SK-N-SH (cell line): ENCODE results near the gene CASQ1. TPM values are rescaled to one million over a fixed set of nuclear protein-coding genes. Genes with fewer than 3 reads are reported as not detected.
A peak's percentile ranks its signal among the peaks of the same experiment; 100 is the strongest.

Experiments
- CTCF ChIA-PET: fragments of 300-600, 350-600 bp; formaldehyde crosslinking; extraction: SDS; loops from one replicate; lab custom pipeline; 2021; lab: Yijun Ruan, JAX
- POLR2A ChIA-PET: fragments of 350-600 bp; sonication (Branson Sonifier 250); formaldehyde crosslinking; extraction: SDS; loops from one replicate; lab custom pipeline; 2020; ENCODE audit warnings: antibody characterized with exemption, inconsistent platforms; lab: Yijun Ruan, JAX
- DNase-seq: peaks from one replicate; pipeline ENCODE4 v3.0.0; 2012
- H2AFZ ChIP-seq: fragments of 200-600 bp; sonication (generic); 2 replicates; pipeline ENCODE4 v1.8.1; 2016; ENCODE audit warnings: antibody characterized with exemption, mild to moderate bottlenecking, low read depth
- H3F3A ChIP-seq: fragments of 200-600 bp; sonication (generic); replicated peaks from 2 replicates; pipeline ENCODE3; 2016; ENCODE audit warnings: antibody characterized with exemption, mild to moderate bottlenecking; ENCODE audit not compliant: insufficient read depth
- H3K27ac ChIP-seq, 2 experiments: fragments of 200-500 bp in 1 of 2; fragments of 200-600 bp in 1 of 2; sonication (Bioruptor generic) in 1 of 2; sonication (generic), shearing (Covaris generic) in 1 of 2; 2 replicates each; pipeline versions ENCODE4 v1.5.1 to v1.6.1; 2014 to 2016; ENCODE audit warnings: low read depth in 2 of 2, inconsistent platforms in 1 of 2, low read length in 1 of 2, mild to moderate bottlenecking in 1 of 2, mixed read lengths in 1 of 2
- H3K27me3 ChIP-seq: fragments of 200-600 bp; sonication (generic), shearing (Covaris generic); 2 replicates; pipeline ENCODE4 v1.6.1; 2016; ENCODE audit warnings: mixed run types; ENCODE audit not compliant: insufficient read depth
- H3K36me3 ChIP-seq, 2 experiments: fragments of 200-500 bp in 1 of 2; fragments of 200-600 bp in 1 of 2; sonication (Bioruptor generic) in 1 of 2; sonication (generic) in 1 of 2; replicated peaks in 1 of 2; 2 replicates each; pipeline versions ENCODE3 to v1.5.1; 2014 to 2016; ENCODE audit warnings: low read length in 1 of 2, mild to moderate bottlenecking in 1 of 2; ENCODE audit not compliant: insufficient read depth in 2 of 2, control insufficient read depth in 1 of 2
- H3K4me1 ChIP-seq, 2 experiments: fragments of 200-500 bp in 1 of 2; fragments of 200-600 bp in 1 of 2; sonication (Bioruptor generic) in 1 of 2; sonication (generic), shearing (Covaris generic) in 1 of 2; 2 replicates each; pipeline versions ENCODE4 v1.5.1 to v1.6.1; 2014 to 2016; ENCODE audit warnings: low read depth in 1 of 2, low read length in 1 of 2, mixed run types in 1 of 2; ENCODE audit not compliant: insufficient read depth in 2 of 2, control insufficient read depth in 1 of 2
- H3K4me2 ChIP-seq: fragments of 200-600 bp; sonication (generic), shearing (Covaris generic); 2 replicates; pipeline ENCODE4 v1.6.1; 2017; ENCODE audit warnings: mixed run types
- H3K4me3 ChIP-seq, 2 experiments: fragments of 200-500 bp in 1 of 2; fragments of 200-600 bp in 1 of 2; sonication (Bioruptor generic) in 1 of 2; sonication (generic), shearing (Covaris generic) in 1 of 2; 2 replicates each; pipeline versions ENCODE4 v1.5.1 to v1.8.1; 2014 to 2016; ENCODE audit warnings: low read depth in 2 of 2, inconsistent platforms in 1 of 2, low read length in 1 of 2, mild to moderate bottlenecking in 1 of 2, mixed read lengths in 1 of 2, moderate library complexity in 1 of 2
- H3K79me2 ChIP-seq: fragments of 200-600 bp; sonication (generic); 2 replicates; pipeline ENCODE4 v1.8.1; 2017; ENCODE audit warnings: mild to moderate bottlenecking; ENCODE audit not compliant: insufficient read depth
- H3K9ac ChIP-seq: fragments of 200-600 bp; sonication (generic); 2 replicates; pipeline ENCODE4 v1.6.1; 2017; ENCODE audit warnings: mixed run types
- H3K9me2 ChIP-seq: fragments of 200-600 bp; sonication (generic); 2 replicates; pipeline ENCODE4 v1.6.1; 2017; ENCODE audit warnings: mixed run types
- H3K9me3 ChIP-seq: fragments of 200-600 bp; sonication (generic); 2 replicates; pipeline ENCODE4 v1.6.1; 2017; ENCODE audit warnings: mixed run types, mild to moderate bottlenecking, moderate library complexity
- H4K20me1 ChIP-seq: fragments of 200-600 bp; sonication (generic); 2 replicates; pipeline ENCODE4 v1.6.1; 2017; ENCODE audit warnings: mild to moderate bottlenecking, mixed run types; ENCODE audit not compliant: insufficient read depth
- CTCF ChIP-seq: fragments of 200-600 bp; sonication (generic); IDR thresholded peaks from 2 replicates; pipeline ENCODE4 v1.6.1; 2017; ENCODE audit warnings: antibody characterized with exemption, mild to moderate bottlenecking, moderate library complexity
- ELF1 ChIP-seq: IDR thresholded peaks from 2 replicates; pipeline ENCODE4 v1.4.0; 2012
- EP300 ChIP-seq, 2 experiments: IDR thresholded peaks; 2 replicates each; pipeline versions ENCODE4 v1.4.0 to v1.6.1; 2012; ENCODE audit warnings: borderline replicate concordance in 1 of 2, low read depth in 1 of 2, low read length in 1 of 2
- GABPA ChIP-seq: IDR thresholded peaks from 2 replicates; pipeline ENCODE4 v1.4.0; 2012; ENCODE audit warnings: low read depth, mild to moderate bottlenecking
- NFIC ChIP-seq: IDR thresholded peaks from 2 replicates; pipeline ENCODE4 v1.4.0; 2012; ENCODE audit warnings: borderline replicate concordance
- POLR2AphosphoS5 ChIP-seq: IDR thresholded peaks from 2 replicates; pipeline ENCODE4 v1.6.1; 2012; ENCODE audit warnings: low read depth, low read length
- RFX5 ChIP-seq: IDR thresholded peaks from 2 replicates; pipeline ENCODE4 v1.6.1; 2012; ENCODE audit warnings: mild to moderate bottlenecking, improper control_type of control experiment, low read length
- YY1 ChIP-seq: IDR thresholded peaks from 2 replicates; pipeline ENCODE4 v1.4.0; 2012; ENCODE audit warnings: low read depth, mild to moderate bottlenecking
- WGBS: methylation state at CpG from one replicate; pipeline ENCODE4 v1.1.6; 2017; ENCODE audit warnings: low lambda C conversion rate; 5-methylcytosine and 5-hydroxymethylcytosine counted together
- polyA plus RNA-seq, 3 experiments: library from polyadenylated mRNA; depleted of rRNA; stranded (reverse); fragments of >200 nt; gene quantifications; 2 replicates each; pipeline ENCODE4 v1.2.3, GENCODE V29; 2012

The CASQ1 gene
- polyA plus RNA-seq, 1 of the 3 experiments (the other 2 are of a cell fraction), result 0.08 TPM

- H3K36me3 ChIP-seq, result peaks cover 16 to 18% of the 10 kb centered on the region in 2 experiments
- peak overlapping the region; percentile 31 to 50; a peak in 1 of 4 replicates for H3K27ac ChIP-seq
- H3K9me2 ChIP-seq, result no peaks in the 10 kb centered on the region
- 28% methylated on average over 6 of the region's 7 CpGs for WGBS
- peaks cover 29 to 49% of the 10 kb centered on the region in 2 experiments for H3K4me1 ChIP-seq
- H3K4me3 ChIP-seq, result peak overlapping the region in 1 of 2 experiments; percentile 34; a peak in 3 of 4 replicates
- DNase-seq, result peak; percentile 25
- peaks cover 32% of the 10 kb centered on the region for H4K20me1 ChIP-seq
- TF ChIP-seq YY1 (no peak), NFIC (no peak), ELF1 (no peak), CTCF (no peak), RFX5 (no peak)
- ChIA-PET POLR2A (interaction anchor here (0.7 kb wide), 1 partner anchor 15 kb away, joined by 3 read pairs; no protein-coding TSS in a partner anchor), CTCF (interaction anchor here (0.6 to 13.6 kb wide), 8 partner anchors 12 to 186 kb away, joined by 3 to 137 read pairs (median 14); no protein-coding TSS in a partner anchor)
- H3K4me2 ChIP-seq, result 0 out of 2 replicates have a peak overlapping the region, but pooled peaks have one; percentile 100
- peaks cover 44% of the 10 kb centered on the region for H3K79me2 ChIP-seq
- peak overlapping the region; percentile 57; the same call in 1 of the 2 replicates for H3K9ac ChIP-seq
- H2AFZ ChIP-seq, result peak overlapping the region; percentile 94
- peaks cover 21% of the 10 kb centered on the region for H3F3A ChIP-seq
- no peaks in the 10 kb centered on the region for H3K9me3 ChIP-seq
- no peaks in the 10 kb centered on the region for H3K27me3 ChIP-seq
These were observed 14.3 kb downstream of the CASQ1 start for GRCh38 chr1:160204526-160205241.

- CTCF ChIA-PET, result interaction anchor here (0.6 to 13.6 kb wide), 7 partner anchors 12 to 185 kb away, joined by 3 to 137 read pairs (median 23); no protein-coding TSS in a partner anchor
- no peaks in the 10 kb centered on the region for H3K9me2 ChIP-seq
- peaks cover 36 to 56% of the 10 kb centered on the region in 2 experiments for H3K4me1 ChIP-seq
- H3K4me3 ChIP-seq, result peak within 1 kb of the TSS; percentile 94 to 97
- peaks cover 40% of the 10 kb centered on the region for H4K20me1 ChIP-seq
- peak; percentile 96 for DNase-seq
- peak within 1 kb of the TSS; percentile 87 to 99 for H3K27ac ChIP-seq
- no peaks in the 10 kb centered on the region for H3K27me3 ChIP-seq
- POLR2A ChIA-PET, result interaction anchor here (0.7 to 1.1 kb wide), 3 partner anchors 14 to 96 kb away, joined by 3 to 5 read pairs (median 3); no protein-coding TSS in a partner anchor
- no peaks in the 10 kb centered on the region for H3K9me3 ChIP-seq
- peaks cover 21% of the 10 kb centered on the region for H3F3A ChIP-seq
- H3K4me2 ChIP-seq, result peak within 1 kb of the TSS; percentile 100
- WGBS, result 2% methylated on average over 24 of the region's 76 CpGs
- peaks cover 24 to 25% of the 10 kb centered on the region in 2 experiments for H3K36me3 ChIP-seq
- H2AFZ ChIP-seq, result peak within 1 kb of the TSS; percentile 94
- TF ChIP-seq POLR2AphosphoS5, result no peak; the same call in none of the 2 replicates
- peak in 1 of 2 experiments; percentile 39; a peak in 1 of 4 replicates for TF ChIP-seq EP300 (IDR thresholded peaks at IDR 0.05; ENCODE audit: borderline replicate concordance in 1 of 2, low read depth in 1 of 2, low read length in 1 of 2)
- TF ChIP-seq GABPA, result peak; percentile 38; the same call in 1 of the 2 replicates
- TF ChIP-seq, all 33 proteins: peak for 2
- Histone ChIP-seq H3K79me2 (peaks cover 51% of the 10 kb centered on the region), H3K9ac (peak within 1 kb of the TSS; percentile 96)
These were observed 15.1 kb downstream of the CASQ1 start, which contains the start of gene PEA15 for GRCh38 chr1:160205242-160206035. TSS of gene PEA15 (plus strand) at chr1:160205384. CDS start at chr1:160211545, 6,161 bp downstream.
